Common myeloid progenitor, CD34-positive (primary cell): ENCODE measurements around the gene SYNGR4.
"Not testable (repeated sequence)": the region's sequence is repeated elsewhere in the genome, so short reads cannot be mapped to it uniquely, and the experiment has no call there.

ENCODE experiments used
- CTCF ChIA-PET: fragments of 350-600 bp; sonication (Branson Sonifier 250); formaldehyde crosslinking; loops from one replicate; lab custom pipeline; 2021; ENCODE audit warnings: antibody characterized with exemption; lab: Charles Lee
- POLR2A ChIA-PET: fragments of 350-600 bp; sonication (Branson Sonifier 250); formaldehyde crosslinking; loops from one replicate; lab custom pipeline; 2021; ENCODE audit warnings: antibody characterized with exemption; lab: Charles Lee
- DNase-seq, 3 donors: peaks; one replicate each; pipeline versions ENCODE4 v3.0.0 to v3.0.0-alpha.2; 2013
- H3K27ac ChIP-seq, 2 experiments: 1 replicate in 1 of 2; 2 replicates in 1 of 2; pipeline ENCODE4 v1.7.0; 2013; ENCODE audit warnings: inconsistent platforms in 2 of 2, low read length in 2 of 2, mild to moderate bottlenecking in 2 of 2, low read depth in 1 of 2, moderate library complexity in 1 of 2; ENCODE audit not compliant: severe bottlenecking in 2 of 2, insufficient read depth in 1 of 2, poor library complexity in 1 of 2
- H3K27me3 ChIP-seq, 5 experiments: replicated peaks in 2 of 5; 1 replicate in 3 of 5; 2 replicates in 2 of 5; pipeline versions ENCODE4 v1.6.1 to v1.7.0; 2013; ENCODE audit warnings: low read length in 4 of 5, mild to moderate bottlenecking in 2 of 5, moderate library complexity in 2 of 5, inconsistent platforms in 1 of 5; ENCODE audit not compliant: insufficient read depth in 5 of 5, control insufficient read depth in 4 of 5
- H3K36me3 ChIP-seq, 4 experiments: 1 replicate in 2 of 4; 2 replicates in 2 of 4; pipeline versions ENCODE4 v1.6.1 to v1.7.0; 2013; ENCODE audit warnings: low read length in 3 of 4, control low read depth in 1 of 4, mild to moderate bottlenecking in 1 of 4; ENCODE audit not compliant: control insufficient read depth in 4 of 4, insufficient read depth in 4 of 4
- H3K4me1 ChIP-seq, 4 experiments: 1 replicate in 3 of 4; 2 replicates in 1 of 4; pipeline versions ENCODE4 v1.6.1 to v1.7.1; 2013; ENCODE audit warnings: low read length in 3 of 4, mild to moderate bottlenecking in 3 of 4, control low read depth in 1 of 4, inconsistent platforms in 1 of 4, moderate library complexity in 1 of 4; ENCODE audit not compliant: control insufficient read depth in 4 of 4, insufficient read depth in 4 of 4; ENCODE audit errors: control extremely low read depth in 1 of 4
- H3K4me3 ChIP-seq, 7 experiments: 1 replicate in 4 of 7; 2 replicates in 3 of 7; pipeline versions ENCODE4 v1.5.1 to v1.7.0; 2013; ENCODE audit warnings: mild to moderate bottlenecking in 7 of 7, low read length in 6 of 7, moderate library complexity in 6 of 7, inconsistent platforms in 2 of 7, low read depth in 2 of 7, control low read depth in 1 of 7; ENCODE audit not compliant: insufficient read depth in 4 of 7, control insufficient read depth in 1 of 7; ENCODE audit errors: extremely low read depth in 1 of 7
- H3K9me3 ChIP-seq, 5 experiments: 1 replicate in 4 of 5; 2 replicates in 1 of 5; pipeline versions ENCODE4 v1.6.1 to v1.7.1; 2013; ENCODE audit warnings: low read length in 4 of 5, mild to moderate bottlenecking in 2 of 5, inconsistent platforms in 1 of 5, low read depth in 1 of 5, moderate library complexity in 1 of 5; ENCODE audit not compliant: control insufficient read depth in 4 of 5, insufficient read depth in 2 of 5; ENCODE audit errors: control extremely low read depth in 1 of 5
- WGBS: methylation state at CpG from one replicate; pipeline ENCODE4 v1.1.5; 2013; ENCODE audit not compliant: insufficient coverage; 5-methylcytosine and 5-hydroxymethylcytosine counted together

SYNGR4 gene

GRCh38 chr19:48368936-48369335 is 4.8 kb downstream of the SYNGR4 start:
- H3K27ac ChIP-seq, result no peak overlapping the region
- no peaks in the 10 kb centered on the region for H3K36me3 ChIP-seq
- peaks cover 0 to 8% (median 7%) of the 10 kb centered on the region in 4 experiments for H3K4me1 ChIP-seq
- ChIA-PET CTCF (no interaction called here), POLR2A (no interaction called here)
- H3K4me3 ChIP-seq, result no peak overlapping the region
- WGBS, result 98% methylated on average over 6 of the region's 14 CpGs
- H3K27me3 ChIP-seq, result no peaks in the 10 kb centered on the region
- H3K9me3 ChIP-seq, result no peaks in the 10 kb centered on the region
- DNase-seq, result no peak

GRCh38 chr19:48370955-48371354 is 6.8 kb downstream of the SYNGR4 start:
- Histone ChIP-seq H3K36me3 (no peaks in the 10 kb centered on the region), H3K27ac (no peak overlapping the region), H3K9me3 (no peaks in the 10 kb centered on the region), H3K27me3 (no peaks in the 10 kb centered on the region), H3K4me1 (no peaks in the 10 kb centered on the region), H3K4me3 (no peak overlapping the region)
- CTCF ChIA-PET, result interaction anchor here (1.9 kb wide), 1 partner anchor 20 kb away, joined by 7 read pairs; the partner anchor contains the start of gene KDELR1
- POLR2A ChIA-PET, result no interaction called here
- 100% methylated on average over 4 of the region's 4 CpGs for WGBS
- no peak for DNase-seq

GRCh38 chr19:48371367-48371766 is 7.2 kb downstream of the SYNGR4 start:
- Histone ChIP-seq H3K9me3 (no peaks in the 10 kb centered on the region), H3K4me1 (no peaks in the 10 kb centered on the region), H3K27ac (no peak overlapping the region), H3K27me3 (no peaks in the 10 kb centered on the region), H3K36me3 (no peaks in the 10 kb centered on the region), H3K4me3 (no peak overlapping the region)
- WGBS, result 89% methylated on average over 5 of the region's 7 CpGs
- POLR2A ChIA-PET, result no interaction called here
- DNase-seq, result no peak
- CTCF ChIA-PET, result interaction anchor here (1.9 kb wide), 1 partner anchor 20 kb away, joined by 7 read pairs; the partner anchor contains the start of gene KDELR1

DNA sequence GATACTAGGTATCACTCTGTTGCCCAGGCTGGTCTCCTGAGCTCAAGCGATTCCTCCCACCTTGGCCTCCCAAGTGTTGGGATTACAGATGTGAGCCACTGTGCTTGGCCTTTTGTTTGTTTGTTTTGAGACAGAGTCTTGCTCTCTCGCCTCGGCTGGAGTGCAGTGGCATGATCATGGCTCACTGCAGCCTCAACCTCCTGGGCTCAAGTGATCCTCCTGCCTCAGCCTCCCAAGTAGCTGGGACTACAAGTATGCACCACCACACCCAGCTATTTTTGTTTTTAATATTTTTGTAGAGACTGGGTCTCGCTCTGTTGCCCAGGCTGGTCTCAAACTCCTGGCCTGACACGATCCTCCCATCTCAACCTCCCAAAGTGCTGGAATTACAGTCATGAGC is 7.6 kb downstream of the SYNGR4 start:
- WGBS, result 100% methylated on average over 5 of the region's 5 CpGs

DNA sequence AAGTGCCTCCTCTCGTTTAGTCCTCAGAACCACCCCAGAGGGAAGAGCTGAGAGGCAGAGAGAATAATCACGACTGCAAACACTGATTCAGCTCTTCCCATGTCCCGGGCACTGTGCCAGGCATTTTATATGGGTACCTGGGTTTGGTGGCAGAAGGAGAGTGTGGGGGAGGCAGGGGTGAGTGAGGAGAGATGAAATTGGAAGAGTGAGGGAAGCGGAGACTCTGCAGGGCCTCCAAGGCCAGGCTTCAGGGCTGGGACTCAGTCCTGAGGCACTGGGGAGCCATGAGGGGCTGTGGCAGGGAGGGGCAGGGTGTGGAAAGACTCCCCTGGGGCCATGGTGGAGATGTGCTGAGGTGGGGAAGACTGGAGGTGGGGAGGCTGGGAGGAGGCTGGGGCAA is 8.7 kb downstream of the SYNGR4 start:
- H3K27ac ChIP-seq, result no peak overlapping the region
- no peaks in the 10 kb centered on the region for H3K4me1 ChIP-seq
- no peaks in the 10 kb centered on the region for H3K9me3 ChIP-seq
- no peaks in the 10 kb centered on the region for H3K36me3 ChIP-seq
- CTCF ChIA-PET, result interaction anchor here (1.1 kb wide), 1 partner anchor 14 kb away, joined by 4 read pairs; no protein-coding TSS in a partner anchor
- H3K4me3 ChIP-seq, result no peak overlapping the region
- no peak for DNase-seq
- no peaks in the 10 kb centered on the region for H3K27me3 ChIP-seq
- WGBS, result 93% methylated on average over 3 of the region's 4 CpGs
- POLR2A ChIA-PET, result no interaction called here

More for the DNA sequence above, 7.6 kb downstream of the SYNGR4 start:
- POLR2A ChIA-PET, H3K36me3 ChIP-seq, H3K27ac ChIP-seq, DNase-seq, H3K9me3 ChIP-seq, H3K4me3 ChIP-seq, H3K27me3 ChIP-seq, H3K4me1 ChIP-seq: not testable (repeated sequence)
- CTCF ChIA-PET, result interaction anchor here (1.9 kb wide), 1 partner anchor 19 kb away, joined by 7 read pairs; the partner anchor contains the start of gene KDELR1

DNA sequence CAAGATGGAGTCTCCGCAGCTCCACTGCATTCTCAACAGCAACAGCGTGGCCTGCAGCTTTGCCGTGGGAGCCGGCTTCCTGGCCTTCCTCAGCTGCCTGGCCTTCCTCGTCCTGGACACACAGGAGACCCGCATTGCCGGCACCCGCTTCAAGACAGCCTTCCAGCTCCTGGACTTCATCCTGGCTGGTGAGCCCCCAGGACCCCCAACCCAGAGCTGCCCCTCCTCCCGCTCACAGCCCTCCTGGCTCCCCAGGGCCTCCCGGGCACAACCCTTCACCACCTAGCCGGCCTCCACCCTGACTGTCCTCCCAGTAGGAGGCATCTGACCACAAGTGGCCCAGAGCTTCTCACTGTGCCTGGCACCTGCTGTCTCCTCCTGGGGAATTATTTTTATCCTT is 9.4 kb downstream of the SYNGR4 start:
- DNase-seq, result no peak
- no peaks in the 10 kb centered on the region for H3K36me3 ChIP-seq
- H3K9me3 ChIP-seq, result no peaks in the 10 kb centered on the region
- H3K27me3 ChIP-seq, result no peaks in the 10 kb centered on the region
- ChIA-PET POLR2A (no interaction called here), CTCF (interaction anchor here (0.8 to 1.1 kb wide), 2 partner anchors 9 to 15 kb away, joined by 4 read pairs; partner anchors contain the start of gene SYNGR4)
- H3K27ac ChIP-seq, result no peak overlapping the region
- H3K4me3 ChIP-seq, result no peak overlapping the region
- 89% methylated on average over 10 of the region's 11 CpGs for WGBS
- no peaks in the 10 kb centered on the region for H3K4me1 ChIP-seq

DNA sequence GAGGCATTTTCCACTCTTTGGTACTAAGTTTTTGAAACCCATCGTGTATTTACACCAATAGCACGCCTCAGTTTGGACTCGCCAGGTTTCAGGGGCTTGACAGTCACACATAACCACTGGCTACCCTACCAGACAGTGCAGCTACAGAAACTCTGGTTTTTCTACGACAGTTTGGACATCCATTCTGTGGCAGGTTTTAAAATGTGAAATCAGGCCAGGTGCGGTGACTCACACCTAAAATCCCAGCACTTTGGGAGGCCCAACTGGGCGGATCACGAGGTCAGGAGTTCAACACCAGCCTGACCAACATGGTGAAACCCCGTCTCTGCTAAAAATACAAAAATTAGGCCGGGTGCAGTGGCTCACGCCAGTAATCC is 14.0 kb downstream of the SYNGR4 start:
- no peaks in the 10 kb centered on the region for H3K9me3 ChIP-seq
- no peak overlapping the region for H3K4me3 ChIP-seq
- peaks cover 2 to 17% (median 14%) of the 10 kb centered on the region in 4 experiments for H3K36me3 ChIP-seq
- no peaks in the 10 kb centered on the region for H3K4me1 ChIP-seq
- H3K27me3 ChIP-seq, result no peaks in the 10 kb centered on the region
- WGBS, result 99% methylated on average over 9 of the region's 10 CpGs
- no peak for DNase-seq
- H3K27ac ChIP-seq, result no peak overlapping the region
- CTCF ChIA-PET, result no interaction called here
- POLR2A ChIA-PET, result no interaction called here
